ENCODE data around the gene FAM3D. TPM values are rescaled to one million over a fixed set of nuclear protein-coding genes. Genes with fewer than 3 reads are reported as not detected.
A peak's percentile ranks its signal among the peaks of the same experiment; 100 is the strongest.

The FAM3D gene
- total RNA-seq, 1 experiment from 2014 or later = not detected

DNA sequence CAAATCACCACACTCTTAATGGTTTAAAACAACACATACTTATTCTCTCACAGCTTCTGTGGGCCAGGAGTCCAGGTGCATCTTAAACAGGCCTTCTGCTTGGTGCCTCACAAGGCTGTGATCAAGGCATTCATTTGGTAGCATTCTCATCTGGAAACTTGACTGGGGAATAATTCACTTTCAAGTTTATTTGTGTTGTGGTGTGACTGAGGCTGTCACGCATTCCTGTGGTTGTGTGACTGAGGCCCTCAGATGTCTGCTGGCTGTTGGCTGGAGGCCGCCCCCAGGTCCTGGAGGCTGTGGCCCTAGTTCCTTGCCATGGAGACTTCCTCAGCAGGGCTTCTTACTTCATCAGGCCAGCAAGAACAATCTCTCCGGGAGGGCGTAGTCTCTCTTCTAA, 16.9 kb upstream of the FAM3D start:
- no peak; the same call in 1 of the 2 replicates for ATAC-seq

DNA sequence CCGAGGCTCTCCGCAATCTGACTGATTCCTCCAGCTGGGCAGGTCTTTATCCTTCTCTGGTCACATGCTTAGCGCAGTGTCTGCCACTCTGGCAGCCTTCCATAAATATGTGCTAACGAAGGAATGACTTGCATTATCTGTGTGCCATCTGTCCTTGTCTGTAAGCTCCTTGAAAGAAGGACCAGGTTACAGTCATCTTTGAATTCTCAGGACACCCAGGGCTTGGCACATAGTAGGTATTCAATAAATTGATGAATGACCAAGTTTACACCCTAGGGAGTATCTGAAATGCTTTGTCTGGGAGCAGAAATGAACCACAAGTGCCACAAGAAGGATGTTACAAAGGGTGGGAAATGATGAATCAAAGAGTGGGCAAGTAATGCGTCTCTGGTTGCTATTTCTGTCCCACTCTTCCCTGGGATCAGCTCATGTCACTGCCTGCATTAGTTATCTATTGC, 16.5 kb upstream of the FAM3D start:
- no peaks in the 10 kb centered on the region for H3K27me3 ChIP-seq (ENCODE audit: low read length)
- BruUV-seq (replicated peaks) = no TSS peak
- no peaks in the 10 kb centered on the region for H3K79me2 ChIP-seq (ENCODE audit: low read length)
- intact Hi-C loops (cut with micrococcal nuclease) = no loop called here
- H3F3A ChIP-seq (ENCODE audit: low read length, unreplicated experiment) = no peaks in the 10 kb centered on the region
- ATAC-seq (no peak), DNase-seq (no peak)
- H2AFZ ChIP-seq (ENCODE audit: low read length) = no peak overlapping the region
- no peak overlapping the region for H3K27ac ChIP-seq (ENCODE audit: low read length)
- peaks cover 9% of the 10 kb centered on the region; the same call in 1 of the 2 replicates for H3K4me1 ChIP-seq (ENCODE audit: insufficient read depth, low read length)
- H3K9ac ChIP-seq (ENCODE audit: low read length) = no peak overlapping the region
- CTCF ChIA-PET = no interaction called here
- no peak overlapping the region for H3K4me2 ChIP-seq (ENCODE audit: low read length)
- no peaks in the 10 kb centered on the region for H3K9me2 ChIP-seq (replicated peaks; ENCODE audit: low read length)
- no peaks in the 10 kb centered on the region for H3K9me3 ChIP-seq (ENCODE audit: low read length)
- H4K20me1 ChIP-seq (ENCODE audit: low read length) = no peaks in the 10 kb centered on the region
- TF ChIP-seq, protein P1, sequence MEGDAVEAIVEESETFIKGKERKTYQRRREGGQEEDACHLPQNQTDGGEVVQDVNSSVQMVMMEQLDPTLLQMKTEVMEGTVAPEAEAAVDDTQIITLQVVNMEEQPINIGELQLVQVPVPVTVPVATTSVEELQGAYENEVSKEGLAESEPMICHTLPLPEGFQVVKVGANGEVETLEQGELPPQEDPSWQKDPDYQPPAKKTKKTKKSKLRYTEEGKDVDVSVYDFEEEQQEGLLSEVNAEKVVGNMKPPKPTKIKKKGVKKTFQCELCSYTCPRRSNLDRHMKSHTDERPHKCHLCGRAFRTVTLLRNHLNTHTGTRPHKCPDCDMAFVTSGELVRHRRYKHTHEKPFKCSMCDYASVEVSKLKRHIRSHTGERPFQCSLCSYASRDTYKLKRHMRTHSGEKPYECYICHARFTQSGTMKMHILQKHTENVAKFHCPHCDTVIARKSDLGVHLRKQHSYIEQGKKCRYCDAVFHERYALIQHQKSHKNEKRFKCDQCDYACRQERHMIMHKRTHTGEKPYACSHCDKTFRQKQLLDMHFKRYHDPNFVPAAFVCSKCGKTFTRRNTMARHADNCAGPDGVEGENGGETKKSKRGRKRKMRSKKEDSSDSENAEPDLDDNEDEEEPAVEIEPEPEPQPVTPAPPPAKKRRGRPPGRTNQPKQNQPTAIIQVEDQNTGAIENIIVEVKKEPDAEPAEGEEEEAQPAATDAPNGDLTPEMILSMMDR (conservative IDR thresholded peaks at IDR 0.05; ENCODE audit: low read depth, low read length) = no peak
- TF ChIP-seq EZH2phosphoT487 (IDR thresholded peaks at IDR 0.05; ENCODE audit: borderline replicate concordance, low read length) (no peak), EZH2 (IDR thresholded peaks at IDR 0.05; ENCODE audit: low read length, unreplicated experiment) (no peak)
- no peak overlapping the region for H3K4me3 ChIP-seq (ENCODE audit: low read length)
- H3K36me3 ChIP-seq (ENCODE audit: low read depth, low read length) = no peaks in the 10 kb centered on the region
- POLR2A ChIA-PET (ENCODE audit: unreplicated experiment) = no interaction called here

More for the DNA sequence above, 16.9 kb upstream of the FAM3D start:
- BruUV-seq (replicated peaks) = no TSS peak
- Histone ChIP-seq H4K20me1 (ENCODE audit: low read length) (no peaks in the 10 kb centered on the region), H3K36me3 (ENCODE audit: low read depth, low read length) (no peaks in the 10 kb centered on the region), H3F3A (ENCODE audit: low read length, unreplicated experiment) (no peaks in the 10 kb centered on the region), H3K9me3 (ENCODE audit: low read length) (no peaks in the 10 kb centered on the region), H3K9ac (ENCODE audit: low read length) (no peak overlapping the region), H2AFZ (ENCODE audit: low read length) (no peak overlapping the region), H3K9me2 (replicated peaks; ENCODE audit: low read length) (no peaks in the 10 kb centered on the region), H3K27ac (ENCODE audit: low read length) (no peak overlapping the region), H3K27me3 (ENCODE audit: low read length) (no peaks in the 10 kb centered on the region), H3K4me3 (ENCODE audit: low read length) (no peak overlapping the region), H3K4me1 (ENCODE audit: insufficient read depth, low read length) (peaks cover 9% of the 10 kb centered on the region; the same call in 1 of the 2 replicates), H3K4me2 (ENCODE audit: low read length) (no peak overlapping the region), H3K79me2 (ENCODE audit: low read length) (no peaks in the 10 kb centered on the region)
- DNase-seq = peak; percentile 23
- CTCF ChIA-PET = no interaction called here
- TF ChIP-seq, protein P1 (conservative IDR thresholded peaks at IDR 0.05; ENCODE audit: low read depth, low read length) = no peak
- TF ChIP-seq EZH2 (IDR thresholded peaks at IDR 0.05; ENCODE audit: low read length, unreplicated experiment) = no peak
- no peak for TF ChIP-seq EZH2phosphoT487 (IDR thresholded peaks at IDR 0.05; ENCODE audit: borderline replicate concordance, low read length)
- intact Hi-C loops (cut with micrococcal nuclease) = no loop called here
- POLR2A ChIA-PET (ENCODE audit: unreplicated experiment) = no interaction called here

DNA sequence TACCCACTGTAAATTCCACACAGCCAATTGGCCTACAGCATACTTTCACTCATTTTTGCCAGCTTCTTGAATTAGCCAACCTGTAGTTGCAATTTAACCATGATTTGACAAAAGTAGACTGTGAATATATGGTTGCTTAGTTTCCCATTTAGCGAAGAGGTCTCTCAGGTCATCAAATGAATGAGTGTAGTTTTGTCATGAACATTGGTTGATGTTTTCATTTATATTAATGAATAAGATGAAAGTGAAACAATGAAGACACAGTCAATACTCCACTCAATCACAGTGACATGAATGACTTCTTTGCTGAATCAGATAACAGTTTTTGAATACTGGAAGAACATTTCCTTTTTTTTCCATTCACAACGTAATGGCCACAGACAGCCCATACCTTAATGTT, 15.3 kb upstream of the FAM3D start:
- Histone ChIP-seq H2AFZ (ENCODE audit: low read length) (no peak overlapping the region), H3F3A (ENCODE audit: low read length, unreplicated experiment) (no peaks in the 10 kb centered on the region), H3K27ac (ENCODE audit: low read length) (no peak overlapping the region), H3K9me3 (ENCODE audit: low read length) (no peaks in the 10 kb centered on the region), H3K9ac (ENCODE audit: low read length) (no peak overlapping the region), H3K27me3 (ENCODE audit: low read length) (no peaks in the 10 kb centered on the region), H3K4me3 (ENCODE audit: low read length) (no peak overlapping the region), H3K36me3 (ENCODE audit: low read depth, low read length) (no peaks in the 10 kb centered on the region), H4K20me1 (ENCODE audit: low read length) (no peaks in the 10 kb centered on the region), H3K79me2 (ENCODE audit: low read length) (no peaks in the 10 kb centered on the region), H3K4me2 (ENCODE audit: low read length) (no peak overlapping the region), H3K9me2 (replicated peaks; ENCODE audit: low read length) (no peaks in the 10 kb centered on the region), H3K4me1 (ENCODE audit: insufficient read depth, low read length) (peaks cover 9% of the 10 kb centered on the region; the same call in 1 of the 2 replicates)
- ATAC-seq (no peak), DNase-seq (no peak)
- no TSS peak for BruUV-seq (replicated peaks)
- intact Hi-C loops (cut with micrococcal nuclease) = no loop called here
- TF ChIP-seq, protein P1 (conservative IDR thresholded peaks at IDR 0.05; ENCODE audit: low read depth, low read length) = no peak
- TF ChIP-seq EZH2 (IDR thresholded peaks at IDR 0.05; ENCODE audit: low read length, unreplicated experiment) (no peak), EZH2phosphoT487 (IDR thresholded peaks at IDR 0.05; ENCODE audit: borderline replicate concordance, low read length) (no peak)
- ChIA-PET POLR2A (ENCODE audit: unreplicated experiment) (no interaction called here), CTCF (no interaction called here)
